HG03565 (cell line): ENCODE results near the gene CEBPG.

Experiments
- ATAC-seq: cut with Tn5 transposase; IDR thresholded peaks from one replicate; pipeline ENCODE4 v1.9.1; 2021; ENCODE audit warnings: mild to moderate bottlenecking, moderate library complexity; ENCODE audit not compliant: unreplicated experiment

Gene CEBPG

GRCh38 chr19:33349319-33350289 lies 23.9 kb upstream of the CEBPG start:
- ATAC-seq = no peak

- ATAC-seq = no peak
Observed at GRCh38 chr19:33350538-33351309, 22.8 kb upstream of the CEBPG start.

- no peak for ATAC-seq
Observed at GRCh38 chr19:33355535-33355934, 18.0 kb upstream of the CEBPG start.

- no peak for ATAC-seq
Observed at GRCh38 chr19:33357556-33357955, 16.0 kb upstream of the CEBPG start.

- no peak for ATAC-seq
Observed at GRCh38 chr19:33358408-33358807, 15.1 kb upstream of the CEBPG start.

- no peak for ATAC-seq
Observed at GRCh38 chr19:33359581-33359980, 13.9 kb upstream of the CEBPG start.

- ATAC-seq = no peak
Observed at GRCh38 chr19:33362508-33363228, 10.8 kb upstream of the CEBPG start.

GRCh38 chr19:33363476-33363875 lies 10.0 kb upstream of the CEBPG start:
- no peak for ATAC-seq

GRCh38 chr19:33365691-33366090 lies 7.8 kb upstream of the CEBPG start:
- ATAC-seq = no peak

- no peak for ATAC-seq
Observed at GRCh38 chr19:33366127-33366526, 7.4 kb upstream of the CEBPG start.

- no peak for ATAC-seq
Observed at GRCh38 chr19:33366897-33367296, 6.6 kb upstream of the CEBPG start.

GRCh38 chr19:33368074-33368864 lies 5.2 kb upstream of the CEBPG start:
- no peak for ATAC-seq

GRCh38 chr19:33370783-33371182 lies 2.7 kb upstream of the CEBPG start:
- no peak for ATAC-seq

GRCh38 chr19:33374236-33374714 lies 766 bp downstream of the CEBPG start:
- no peak for ATAC-seq

- no peak for ATAC-seq
Observed at GRCh38 chr19:33375156-33375836, 1.8 kb downstream of the CEBPG start.

- ATAC-seq = no peak
Observed at GRCh38 chr19:33375837-33376159, 2.3 kb downstream of the CEBPG start.

- ATAC-seq = no peak
Observed at GRCh38 chr19:33376423-33376822, 2.9 kb downstream of the CEBPG start.

- ATAC-seq = no peak
Observed at GRCh38 chr19:33376941-33377557, 3.5 kb downstream of the CEBPG start.
